Measurements from ENCODE around the gene SPNS3. TPM values are rescaled to one million over a fixed set of nuclear protein-coding genes. Genes with fewer than 3 reads are reported as not detected.

Gene SPNS3
- total and polyA plus RNA-seq, 2 of the 8 experiments (the other 6 are each of a cell fraction or from before 2014, with no cell fraction given) = not detected

GRCh38 chr17:4529533-4530152, 95.9 kb downstream of the SPNS3 start (continued):
- TF ChIP-seq CHD7 (IDR thresholded peaks at IDR 0.05; ENCODE audit: insufficient replicate concordance, low read length) = no peak
- no peak for TF ChIP-seq SRF (IDR thresholded peaks at IDR 0.05; ENCODE audit: low read depth, low read length)
- no peak for TF ChIP-seq HDAC2 (IDR thresholded peaks at IDR 0.05; ENCODE audit: borderline replicate concordance in 1 of 2, low read depth in 2 of 2, low read length in 2 of 2)
- TF ChIP-seq SIRT6 (IDR thresholded peaks at IDR 0.05; ENCODE audit: low read length) = no peak
- TF ChIP-seq YY1 (IDR thresholded peaks at IDR 0.05; ENCODE audit: low read depth, low read length) = no peak
- no peak for TF ChIP-seq POLR2AphosphoS5 (IDR thresholded peaks at IDR 0.05; ENCODE audit: low read depth, low read length)
- TF ChIP-seq SP4 (IDR thresholded peaks at IDR 0.05; ENCODE audit: low read length) = no peak
- no peak for TF ChIP-seq SP2 (IDR thresholded peaks at IDR 0.05; ENCODE audit: low read length)
- no peak for TF ChIP-seq NANOG (IDR thresholded peaks at IDR 0.05; ENCODE audit: insufficient read depth, low read depth, low read length, poor library complexity, severe bottlenecking)
- TF ChIP-seq TAF1 (IDR thresholded peaks at IDR 0.05; ENCODE audit: low read depth, low read length) = no peak
- no peak for TF ChIP-seq ATF3 (IDR thresholded peaks at IDR 0.05; ENCODE audit: insufficient read depth, low read depth, low read length)
